Measurements from ENCODE around the gene CTBP2. TPM values are rescaled to one million over a fixed set of nuclear protein-coding genes. Genes with fewer than 3 reads are reported as not detected.

Gene CTBP2
- total RNA-seq, 1 experiment from 2014 or later: 191 TPM

GRCh38 chr10:125209591-125210355 lies 49.4 kb upstream of the CTBP2 start (continued):
- no peak for TF ChIP-seq GABPB1 (CRISPR knock-in tag; IDR thresholded peaks at IDR 0.05)
- no peak for TF ChIP-seq JUN (CRISPR knock-in tag; IDR thresholded peaks at IDR 0.05)
- TF ChIP-seq, protein P1, sequence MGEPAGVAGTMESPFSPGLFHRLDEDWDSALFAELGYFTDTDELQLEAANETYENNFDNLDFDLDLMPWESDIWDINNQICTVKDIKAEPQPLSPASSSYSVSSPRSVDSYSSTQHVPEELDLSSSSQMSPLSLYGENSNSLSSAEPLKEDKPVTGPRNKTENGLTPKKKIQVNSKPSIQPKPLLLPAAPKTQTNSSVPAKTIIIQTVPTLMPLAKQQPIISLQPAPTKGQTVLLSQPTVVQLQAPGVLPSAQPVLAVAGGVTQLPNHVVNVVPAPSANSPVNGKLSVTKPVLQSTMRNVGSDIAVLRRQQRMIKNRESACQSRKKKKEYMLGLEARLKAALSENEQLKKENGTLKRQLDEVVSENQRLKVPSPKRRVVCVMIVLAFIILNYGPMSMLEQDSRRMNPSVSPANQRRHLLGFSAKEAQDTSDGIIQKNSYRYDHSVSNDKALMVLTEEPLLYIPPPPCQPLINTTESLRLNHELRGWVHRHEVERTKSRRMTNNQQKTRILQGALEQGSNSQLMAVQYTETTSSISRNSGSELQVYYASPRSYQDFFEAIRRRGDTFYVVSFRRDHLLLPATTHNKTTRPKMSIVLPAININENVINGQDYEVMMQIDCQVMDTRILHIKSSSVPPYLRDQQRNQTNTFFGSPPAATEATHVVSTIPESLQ (CRISPR knock-in tag; IDR thresholded peaks at IDR 0.05): no peak
- TF ChIP-seq KAT7 (CRISPR knock-in tag; IDR thresholded peaks at IDR 0.05; ENCODE audit: borderline replicate concordance): no peak
- TF ChIP-seq TEAD4 (CRISPR knock-in tag; IDR thresholded peaks at IDR 0.05): no peak

DNA sequence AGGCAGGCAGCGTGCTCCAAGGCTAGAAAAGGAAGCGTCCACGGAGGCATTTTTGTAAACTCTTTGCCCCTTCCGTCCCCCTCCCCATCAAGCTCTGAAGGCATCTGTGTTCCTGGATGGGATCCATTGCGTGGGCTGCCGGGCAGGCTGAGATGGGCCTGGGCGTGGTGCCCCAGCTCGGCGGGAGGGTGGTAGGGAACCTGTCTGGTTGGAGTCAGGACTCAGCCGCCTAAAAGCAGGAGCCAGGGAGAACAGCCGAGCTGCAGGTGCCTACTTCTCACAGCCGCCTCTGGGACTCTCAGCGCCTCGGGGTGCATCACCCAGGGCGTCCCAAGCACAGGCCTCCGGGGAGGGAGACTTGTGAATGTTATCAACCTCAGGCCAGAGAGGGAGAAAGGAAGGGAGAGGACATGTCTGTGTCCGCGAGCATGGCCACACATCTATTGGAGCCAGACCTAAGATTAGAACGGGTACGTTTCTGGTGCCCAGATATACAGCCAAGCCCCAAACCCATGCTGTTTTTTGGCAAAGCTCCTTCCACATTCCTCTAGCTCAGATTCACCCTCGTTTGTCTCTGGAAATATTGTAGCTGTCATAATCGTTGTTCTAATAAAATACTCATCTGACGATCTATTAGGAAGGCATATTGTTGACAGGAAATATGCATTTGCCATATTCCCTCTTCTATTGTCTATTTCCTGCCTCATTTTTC lies 48.6 kb upstream of the CTBP2 start:
- H3K4me1 Mint-ChIP-seq: peaks cover 8% of the 10 kb centered on the region; the same call in 1 of the 2 replicates
- TF ChIP-seq RORB (CRISPR knock-in tag; IDR thresholded peaks at IDR 0.05): no peak
- TF ChIP-seq ATF1 (CRISPR knock-in tag; IDR thresholded peaks at IDR 0.05): no peak
- TF ChIP-seq SP1 (CRISPR knock-in tag; conservative IDR thresholded peaks at IDR 0.05): no peak
- TF ChIP-seq, protein P2, sequence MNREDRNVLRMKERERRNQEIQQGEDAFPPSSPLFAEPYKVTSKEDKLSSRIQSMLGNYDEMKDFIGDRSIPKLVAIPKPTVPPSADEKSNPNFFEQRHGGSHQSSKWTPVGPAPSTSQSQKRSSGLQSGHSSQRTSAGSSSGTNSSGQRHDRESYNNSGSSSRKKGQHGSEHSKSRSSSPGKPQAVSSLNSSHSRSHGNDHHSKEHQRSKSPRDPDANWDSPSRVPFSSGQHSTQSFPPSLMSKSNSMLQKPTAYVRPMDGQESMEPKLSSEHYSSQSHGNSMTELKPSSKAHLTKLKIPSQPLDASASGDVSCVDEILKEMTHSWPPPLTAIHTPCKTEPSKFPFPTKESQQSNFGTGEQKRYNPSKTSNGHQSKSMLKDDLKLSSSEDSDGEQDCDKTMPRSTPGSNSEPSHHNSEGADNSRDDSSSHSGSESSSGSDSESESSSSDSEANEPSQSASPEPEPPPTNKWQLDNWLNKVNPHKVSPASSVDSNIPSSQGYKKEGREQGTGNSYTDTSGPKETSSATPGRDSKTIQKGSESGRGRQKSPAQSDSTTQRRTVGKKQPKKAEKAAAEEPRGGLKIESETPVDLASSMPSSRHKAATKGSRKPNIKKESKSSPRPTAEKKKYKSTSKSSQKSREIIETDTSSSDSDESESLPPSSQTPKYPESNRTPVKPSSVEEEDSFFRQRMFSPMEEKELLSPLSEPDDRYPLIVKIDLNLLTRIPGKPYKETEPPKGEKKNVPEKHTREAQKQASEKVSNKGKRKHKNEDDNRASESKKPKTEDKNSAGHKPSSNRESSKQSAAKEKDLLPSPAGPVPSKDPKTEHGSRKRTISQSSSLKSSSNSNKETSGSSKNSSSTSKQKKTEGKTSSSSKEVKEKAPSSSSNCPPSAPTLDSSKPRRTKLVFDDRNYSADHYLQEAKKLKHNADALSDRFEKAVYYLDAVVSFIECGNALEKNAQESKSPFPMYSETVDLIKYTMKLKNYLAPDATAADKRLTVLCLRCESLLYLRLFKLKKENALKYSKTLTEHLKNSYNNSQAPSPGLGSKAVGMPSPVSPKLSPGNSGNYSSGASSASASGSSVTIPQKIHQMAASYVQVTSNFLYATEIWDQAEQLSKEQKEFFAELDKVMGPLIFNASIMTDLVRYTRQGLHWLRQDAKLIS (CRISPR knock-in tag; IDR thresholded peaks at IDR 0.05; ENCODE audit: borderline replicate concordance): no peak
- TF ChIP-seq ZNF416 (CRISPR knock-in tag; IDR thresholded peaks at IDR 0.05): no peak
- no peak for TF ChIP-seq GABPB1 (CRISPR knock-in tag; IDR thresholded peaks at IDR 0.05)
- TF ChIP-seq, protein P3, sequence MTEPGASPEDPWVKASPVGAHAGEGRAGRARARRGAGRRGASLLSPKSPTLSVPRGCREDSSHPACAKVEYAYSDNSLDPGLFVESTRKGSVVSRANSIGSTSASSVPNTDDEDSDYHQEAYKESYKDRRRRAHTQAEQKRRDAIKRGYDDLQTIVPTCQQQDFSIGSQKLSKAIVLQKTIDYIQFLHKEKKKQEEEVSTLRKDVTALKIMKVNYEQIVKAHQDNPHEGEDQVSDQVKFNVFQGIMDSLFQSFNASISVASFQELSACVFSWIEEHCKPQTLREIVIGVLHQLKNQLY (CRISPR knock-in tag; IDR thresholded peaks at IDR 0.05): no peak
- TF ChIP-seq, protein P4, sequence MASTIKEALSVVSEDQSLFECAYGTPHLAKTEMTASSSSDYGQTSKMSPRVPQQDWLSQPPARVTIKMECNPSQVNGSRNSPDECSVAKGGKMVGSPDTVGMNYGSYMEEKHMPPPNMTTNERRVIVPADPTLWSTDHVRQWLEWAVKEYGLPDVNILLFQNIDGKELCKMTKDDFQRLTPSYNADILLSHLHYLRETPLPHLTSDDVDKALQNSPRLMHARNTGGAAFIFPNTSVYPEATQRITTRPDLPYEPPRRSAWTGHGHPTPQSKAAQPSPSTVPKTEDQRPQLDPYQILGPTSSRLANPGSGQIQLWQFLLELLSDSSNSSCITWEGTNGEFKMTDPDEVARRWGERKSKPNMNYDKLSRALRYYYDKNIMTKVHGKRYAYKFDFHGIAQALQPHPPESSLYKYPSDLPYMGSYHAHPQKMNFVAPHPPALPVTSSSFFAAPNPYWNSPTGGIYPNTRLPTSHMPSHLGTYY (CRISPR knock-in tag; IDR thresholded peaks at IDR 0.05): no peak
- TF ChIP-seq ZNF423 (CRISPR knock-in tag; IDR thresholded peaks at IDR 0.05): no peak
- no peak for TF ChIP-seq MXD4 (CRISPR knock-in tag; IDR thresholded peaks at IDR 0.05; ENCODE audit: borderline replicate concordance)
- TF ChIP-seq ELF4 (CRISPR knock-in tag; IDR thresholded peaks at IDR 0.05; ENCODE audit: low read depth): no peak
- TF ChIP-seq, protein P5, sequence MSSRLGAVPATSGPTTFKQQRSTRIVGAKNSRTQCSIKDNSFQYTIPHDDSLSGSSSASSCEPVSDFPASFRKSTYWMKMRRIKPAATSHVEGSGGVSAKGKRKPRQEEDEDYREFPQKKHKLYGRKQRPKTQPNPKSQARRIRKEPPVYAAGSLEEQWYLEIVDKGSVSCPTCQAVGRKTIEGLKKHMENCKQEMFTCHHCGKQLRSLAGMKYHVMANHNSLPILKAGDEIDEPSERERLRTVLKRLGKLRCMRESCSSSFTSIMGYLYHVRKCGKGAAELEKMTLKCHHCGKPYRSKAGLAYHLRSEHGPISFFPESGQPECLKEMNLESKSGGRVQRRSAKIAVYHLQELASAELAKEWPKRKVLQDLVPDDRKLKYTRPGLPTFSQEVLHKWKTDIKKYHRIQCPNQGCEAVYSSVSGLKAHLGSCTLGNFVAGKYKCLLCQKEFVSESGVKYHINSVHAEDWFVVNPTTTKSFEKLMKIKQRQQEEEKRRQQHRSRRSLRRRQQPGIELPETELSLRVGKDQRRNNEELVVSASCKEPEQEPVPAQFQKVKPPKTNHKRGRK (CRISPR knock-in tag; IDR thresholded peaks at IDR 0.05; ENCODE audit: borderline replicate concordance): no peak
- TF ChIP-seq ZNF263 (CRISPR knock-in tag; IDR thresholded peaks at IDR 0.05; ENCODE audit: low read depth): no peak
- no peak for TF ChIP-seq NR1H2 (CRISPR knock-in tag; IDR thresholded peaks at IDR 0.05)
- no peak for TF ChIP-seq FOXP4 (CRISPR knock-in tag; IDR thresholded peaks at IDR 0.05)
- TF ChIP-seq CREM (CRISPR knock-in tag; IDR thresholded peaks at IDR 0.05): no peak
- TF ChIP-seq HMGA2 (CRISPR knock-in tag; IDR thresholded peaks at IDR 0.05): no peak
- no peak overlapping the region for H3K4me3 Mint-ChIP-seq
- no peaks in the 10 kb centered on the region for H3K36me3 Mint-ChIP-seq
- ChIA-PET POLR2A (interaction anchor here (0.5 kb wide), 1 partner anchor 52 kb away, joined by 4 read pairs; no protein-coding TSS in a partner anchor), CTCF (interaction anchor here (1.3 kb wide), 1 partner anchor 161 kb away, joined by 3 read pairs; no protein-coding TSS in a partner anchor)
- peaks cover 19% of the 10 kb centered on the region for H3K9me3 Mint-ChIP-seq
- DNase-seq (ENCODE audit: low spot score) (no peak), ATAC-seq (no peak)
- peaks cover 4% of the 10 kb centered on the region for H3K27me3 Mint-ChIP-seq (ENCODE audit: low read depth)
- no peak overlapping the region for H3K27ac Mint-ChIP-seq

Data from WTC11 (cell line).